GM23338 (cell line): ENCODE results near the gene ELL2. TPM values are rescaled to one million over a fixed set of nuclear protein-coding genes. Genes with fewer than 3 reads are reported as not detected.

ENCODE experiments used
- ATAC-seq: fragments of 200-7000 bp; cut with Tn5 transposase; 3 replicates; pipeline ENCODE4 v1.9.1; 2020
- DNase-seq: peaks from one replicate; pipeline ENCODE4 v3.0.0-alpha.2; 2015; ENCODE audit warnings: low spot score
- H2AFZ ChIP-seq: fragments of 200-600 bp; sonication (generic); 2 replicates; pipeline ENCODE4 v1.8.0; 2016; ENCODE audit warnings: antibody characterized with exemption, mild to moderate bottlenecking, moderate library complexity
- H3F3A ChIP-seq: fragments of 200-600 bp; sonication (generic); replicated peaks from 2 replicates; pipeline ENCODE4 v1.8.0; 2017; ENCODE audit warnings: antibody characterized with exemption, mixed run types, low read depth
- H3K27ac ChIP-seq: fragments of 200-600 bp; sonication (generic); 2 replicates; pipeline ENCODE4 v1.6.1; 2016; ENCODE audit warnings: low read depth
- H3K27me3 ChIP-seq: fragments of 200-600 bp; sonication (generic); 2 replicates; pipeline ENCODE4 v1.8.0; 2016; ENCODE audit warnings: mild to moderate bottlenecking, mixed run types, moderate library complexity; ENCODE audit not compliant: insufficient read depth
- H3K36me3 ChIP-seq: fragments of 200-600 bp; sonication (generic); 2 replicates; pipeline ENCODE4 v1.8.0; 2016; ENCODE audit warnings: mild to moderate bottlenecking; ENCODE audit not compliant: insufficient read depth
- H3K4me1 ChIP-seq: fragments of 200-600 bp; sonication (generic); 2 replicates; pipeline ENCODE4 v1.8.0; 2016; ENCODE audit warnings: mild to moderate bottlenecking, moderate library complexity; ENCODE audit not compliant: insufficient read depth
- H3K4me2 ChIP-seq: fragments of 200-600 bp; sonication (generic); 2 replicates; pipeline ENCODE4 v1.7.1; 2017; ENCODE audit warnings: mixed run types
- H3K4me3 ChIP-seq: fragments of 200-600 bp; sonication (generic); 2 replicates; pipeline ENCODE4 v1.6.1; 2016; ENCODE audit warnings: mixed run types
- H3K79me2 ChIP-seq: fragments of 200-600 bp; sonication (generic); replicated peaks from 2 replicates; pipeline ENCODE4 v1.8.0; 2017; ENCODE audit warnings: mild to moderate bottlenecking; ENCODE audit not compliant: insufficient read depth
- H3K9me2 ChIP-seq: fragments of 200-600 bp; sonication (generic); 2 replicates; pipeline ENCODE4 v1.8.0; 2017; ENCODE audit not compliant: insufficient read depth
- H4K20me1 ChIP-seq: fragments of 200-600 bp; sonication (generic); replicated peaks from 2 replicates; pipeline ENCODE4 v1.8.0; 2017; ENCODE audit warnings: mild to moderate bottlenecking; ENCODE audit not compliant: insufficient read depth
- H3K27ac Mint-ChIP-seq: 2 replicates; pipeline ENCODE4 v1.8.0; 2020; ENCODE audit warnings: inconsistent platforms, mild to moderate bottlenecking, moderate library complexity, mixed read lengths
- H3K27me3 Mint-ChIP-seq: 3 replicates; pipeline ENCODE4 v1.8.0; 2022; ENCODE audit warnings: low read depth, mild to moderate bottlenecking, moderate library complexity, mixed read lengths, inconsistent platforms; ENCODE audit not compliant: insufficient read depth, poor library complexity
- H3K36me3 Mint-ChIP-seq: 3 replicates; pipeline ENCODE4 v1.8.0; 2021; ENCODE audit warnings: low read depth, mild to moderate bottlenecking, inconsistent platforms, moderate library complexity, mixed read lengths
- H3K4me1 Mint-ChIP-seq: 3 replicates; pipeline ENCODE4 v1.8.0; 2020; ENCODE audit warnings: mild to moderate bottlenecking, inconsistent platforms, mixed read lengths
- H3K4me3 Mint-ChIP-seq: 3 replicates; pipeline ENCODE4 v1.8.0; 2021; ENCODE audit warnings: moderate library complexity, mild to moderate bottlenecking, inconsistent platforms, mixed read lengths
- H3K9me3 Mint-ChIP-seq: 3 replicates; pipeline ENCODE4 v1.8.0; 2020; ENCODE audit warnings: moderate library complexity, mild to moderate bottlenecking, inconsistent platforms, mixed read lengths
- CREB1 ChIP-seq: fragments of 250-450 bp; sonication (Bioruptor Pico); IDR thresholded peaks from 2 replicates; pipeline ENCODE4 v1.5.0; 2020; ENCODE audit warnings: low read depth, mild to moderate bottlenecking, moderate library complexity
- EZH2 ChIP-seq: fragments of 200-600 bp; sonication (generic); IDR thresholded peaks from one replicate; pipeline ENCODE4 v1.8.0; 2017; ENCODE audit warnings: antibody characterized with exemption, mild to moderate bottlenecking, low read depth; ENCODE audit not compliant: unreplicated experiment
- EZH2phosphoT487 ChIP-seq: fragments of 200-600 bp; sonication (generic); IDR thresholded peaks from one replicate; pipeline ENCODE4 v1.8.1; 2018; ENCODE audit warnings: antibody characterized with exemption; ENCODE audit not compliant: unreplicated experiment
- ZNF331 ChIP-seq: fragments of 250-450 bp; sonication (Bioruptor Pico); IDR thresholded peaks from 2 replicates; pipeline ENCODE4 v1.5.0; 2020; ENCODE audit warnings: low read depth, mild to moderate bottlenecking, moderate library complexity
- polyA plus RNA-seq: library from polyadenylated mRNA; unstranded; fragments of >200 nt; fragmentation: Nextera tagmentation; extraction: Ambion mirVana; gene quantifications from 2 replicates; pipeline ENCODE4 v1.2.1, GENCODE V29; 2016
- total RNA-seq: library from RNA; depleted of rRNA; stranded (reverse); fragments of >200 nt; shearing (Covaris generic); gene quantifications from 2 replicates; pipeline ENCODE4 v1.2.3, GENCODE V29; 2014
- TF ChIP-seq, protein P1 (sequence below): IDR thresholded peaks from one replicate; pipeline ENCODE4 v1.6.1; 2018; ENCODE audit warnings: antibody characterized with exemption; ENCODE audit not compliant: unreplicated experiment
- TF ChIP-seq, protein P2 (sequence below), 2 experiments: fragments of 200-600 bp in 1 of 2; sonication (generic) in 1 of 2; conservative IDR thresholded peaks; 2 replicates each; pipeline versions ENCODE4 v1.5.1 to v1.6.1; 2016 to 2017; ENCODE audit warnings: antibody characterized with exemption in 2 of 2, low read depth in 2 of 2, mild to moderate bottlenecking in 2 of 2, moderate library complexity in 1 of 2

ELL2 gene
- total and polyA plus RNA-seq, 2 experiments from 2014 or later, result 7.4 to 32.6 TPM

DNA sequence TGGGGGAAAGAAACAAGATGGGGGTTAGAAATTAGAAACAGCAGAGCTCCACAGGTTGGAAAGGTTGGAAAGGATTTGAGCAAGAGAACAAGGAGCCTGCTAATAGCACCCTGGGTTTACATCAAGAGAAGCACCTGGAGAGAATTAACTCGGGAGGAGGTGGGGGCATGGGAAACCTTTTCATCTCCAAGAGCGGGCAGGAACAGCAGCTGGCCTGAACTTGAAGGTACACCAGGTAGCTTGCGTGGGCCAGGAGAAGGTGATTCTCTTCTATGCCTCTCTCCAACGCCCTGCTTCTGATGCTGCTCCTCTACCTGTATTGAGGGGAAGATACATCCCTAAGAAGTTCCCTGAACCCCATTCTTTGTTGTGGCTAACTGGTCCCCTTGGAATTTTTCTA, 102.0 kb downstream of the ELL2 start:
- no peaks in the 10 kb centered on the region for H3K36me3 Mint-ChIP-seq
- Histone ChIP-seq H3K4me2 (0 out of 2 replicates have a peak overlapping the region, but pooled peaks have one; percentile 6), H3K27me3 (no peaks in the 10 kb centered on the region), H3F3A (no peaks in the 10 kb centered on the region), H2AFZ (no peak overlapping the region), H3K36me3 (no peaks in the 10 kb centered on the region), H3K4me1 (no peaks in the 10 kb centered on the region; the same call in 1 of the 2 replicates), H4K20me1 (no peaks in the 10 kb centered on the region), H3K4me3 (no peak overlapping the region), H3K9me2 (no peaks in the 10 kb centered on the region), H3K79me2 (no peaks in the 10 kb centered on the region), H3K27ac (no peak overlapping the region)
- ATAC-seq (no peak), DNase-seq (no peak)
- peaks cover 7% of the 10 kb centered on the region for H3K27me3 Mint-ChIP-seq
- peaks cover 24% of the 10 kb centered on the region for H3K4me1 Mint-ChIP-seq
- peak overlapping the region; percentile 15 for H3K27ac Mint-ChIP-seq
- H3K9me3 Mint-ChIP-seq, result no peaks in the 10 kb centered on the region
- TF ChIP-seq, protein P1, sequence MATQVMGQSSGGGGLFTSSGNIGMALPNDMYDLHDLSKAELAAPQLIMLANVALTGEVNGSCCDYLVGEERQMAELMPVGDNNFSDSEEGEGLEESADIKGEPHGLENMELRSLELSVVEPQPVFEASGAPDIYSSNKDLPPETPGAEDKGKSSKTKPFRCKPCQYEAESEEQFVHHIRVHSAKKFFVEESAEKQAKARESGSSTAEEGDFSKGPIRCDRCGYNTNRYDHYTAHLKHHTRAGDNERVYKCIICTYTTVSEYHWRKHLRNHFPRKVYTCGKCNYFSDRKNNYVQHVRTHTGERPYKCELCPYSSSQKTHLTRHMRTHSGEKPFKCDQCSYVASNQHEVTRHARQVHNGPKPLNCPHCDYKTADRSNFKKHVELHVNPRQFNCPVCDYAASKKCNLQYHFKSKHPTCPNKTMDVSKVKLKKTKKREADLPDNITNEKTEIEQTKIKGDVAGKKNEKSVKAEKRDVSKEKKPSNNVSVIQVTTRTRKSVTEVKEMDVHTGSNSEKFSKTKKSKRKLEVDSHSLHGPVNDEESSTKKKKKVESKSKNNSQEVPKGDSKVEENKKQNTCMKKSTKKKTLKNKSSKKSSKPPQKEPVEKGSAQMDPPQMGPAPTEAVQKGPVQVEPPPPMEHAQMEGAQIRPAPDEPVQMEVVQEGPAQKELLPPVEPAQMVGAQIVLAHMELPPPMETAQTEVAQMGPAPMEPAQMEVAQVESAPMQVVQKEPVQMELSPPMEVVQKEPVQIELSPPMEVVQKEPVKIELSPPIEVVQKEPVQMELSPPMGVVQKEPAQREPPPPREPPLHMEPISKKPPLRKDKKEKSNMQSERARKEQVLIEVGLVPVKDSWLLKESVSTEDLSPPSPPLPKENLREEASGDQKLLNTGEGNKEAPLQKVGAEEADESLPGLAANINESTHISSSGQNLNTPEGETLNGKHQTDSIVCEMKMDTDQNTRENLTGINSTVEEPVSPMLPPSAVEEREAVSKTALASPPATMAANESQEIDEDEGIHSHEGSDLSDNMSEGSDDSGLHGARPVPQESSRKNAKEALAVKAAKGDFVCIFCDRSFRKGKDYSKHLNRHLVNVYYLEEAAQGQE, result no peak
- TF ChIP-seq ZNF331, result no peak
- no peak for TF ChIP-seq CREB1 (CRISPR knock-in tag)
- TF ChIP-seq EZH2, result no peak
- TF ChIP-seq EZH2phosphoT487, result no peak
- no peak overlapping the region for H3K4me3 Mint-ChIP-seq

DNA sequence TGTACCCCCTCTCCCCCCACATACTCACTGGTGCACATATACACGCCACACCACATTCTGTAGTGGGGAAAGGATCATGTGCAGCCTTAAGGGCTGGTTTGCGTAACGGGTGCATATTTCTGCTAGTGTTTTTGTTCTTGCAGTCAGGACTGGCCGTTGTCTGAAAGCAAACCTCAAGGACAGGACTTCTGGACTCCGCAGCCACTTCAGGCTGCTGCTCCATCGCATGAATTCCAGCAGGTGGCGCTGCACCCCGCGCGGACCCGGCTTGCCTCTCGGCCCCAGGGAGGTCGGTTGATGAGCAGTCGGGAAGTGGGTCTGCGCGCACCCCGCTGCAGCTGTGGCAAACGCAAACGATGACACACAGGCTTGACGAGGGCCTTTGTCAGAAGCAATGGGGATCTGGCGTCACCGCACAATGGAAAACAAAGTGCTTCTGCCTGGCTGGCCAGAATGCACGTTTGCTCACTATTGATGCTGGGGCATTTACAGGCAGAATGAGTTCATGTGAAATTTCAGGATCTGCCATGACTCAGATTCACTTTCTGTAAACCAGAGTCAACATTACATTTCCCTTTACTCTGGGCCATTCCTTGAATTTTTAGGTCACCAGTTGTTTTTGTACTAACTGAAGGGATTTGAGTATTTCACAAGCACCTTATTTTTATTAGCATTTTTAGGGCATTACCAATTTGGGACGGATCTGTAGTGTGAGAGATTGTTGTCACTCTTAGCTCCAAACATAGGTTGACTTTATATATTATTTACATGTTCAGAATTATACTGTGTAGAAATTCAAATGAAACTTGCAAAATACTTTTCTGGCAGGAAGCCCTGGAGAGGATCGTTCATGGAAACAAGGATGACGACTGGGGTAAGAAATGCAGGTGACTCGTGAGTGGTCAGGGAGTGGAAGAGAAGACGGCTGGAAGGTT, 102.7 kb downstream of the ELL2 start:
- H3K36me3 ChIP-seq, result no peaks in the 10 kb centered on the region
- H3K4me1 Mint-ChIP-seq, result peaks cover 24% of the 10 kb centered on the region
- H3K27ac Mint-ChIP-seq, result peak overlapping the region; percentile 15
- H3K4me3 Mint-ChIP-seq, result peak overlapping the region; percentile 47; the same call in 2 of the 3 replicates
- TF ChIP-seq ZNF331 (no peak), CREB1 (CRISPR knock-in tag) (peak; percentile 84), EZH2 (no peak)
- TF ChIP-seq, protein P2, sequence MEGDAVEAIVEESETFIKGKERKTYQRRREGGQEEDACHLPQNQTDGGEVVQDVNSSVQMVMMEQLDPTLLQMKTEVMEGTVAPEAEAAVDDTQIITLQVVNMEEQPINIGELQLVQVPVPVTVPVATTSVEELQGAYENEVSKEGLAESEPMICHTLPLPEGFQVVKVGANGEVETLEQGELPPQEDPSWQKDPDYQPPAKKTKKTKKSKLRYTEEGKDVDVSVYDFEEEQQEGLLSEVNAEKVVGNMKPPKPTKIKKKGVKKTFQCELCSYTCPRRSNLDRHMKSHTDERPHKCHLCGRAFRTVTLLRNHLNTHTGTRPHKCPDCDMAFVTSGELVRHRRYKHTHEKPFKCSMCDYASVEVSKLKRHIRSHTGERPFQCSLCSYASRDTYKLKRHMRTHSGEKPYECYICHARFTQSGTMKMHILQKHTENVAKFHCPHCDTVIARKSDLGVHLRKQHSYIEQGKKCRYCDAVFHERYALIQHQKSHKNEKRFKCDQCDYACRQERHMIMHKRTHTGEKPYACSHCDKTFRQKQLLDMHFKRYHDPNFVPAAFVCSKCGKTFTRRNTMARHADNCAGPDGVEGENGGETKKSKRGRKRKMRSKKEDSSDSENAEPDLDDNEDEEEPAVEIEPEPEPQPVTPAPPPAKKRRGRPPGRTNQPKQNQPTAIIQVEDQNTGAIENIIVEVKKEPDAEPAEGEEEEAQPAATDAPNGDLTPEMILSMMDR (conservative IDR thresholded peaks at IDR 0.05; ENCODE audit: low read depth in 2 of 2), result peak; percentile 89 to 99
- H3K4me1 ChIP-seq, result no peaks in the 10 kb centered on the region; the same call in 1 of the 2 replicates
- peaks cover 7% of the 10 kb centered on the region for H3K27me3 Mint-ChIP-seq
- H3K27ac ChIP-seq, result no peak overlapping the region
- DNase-seq (peak; percentile 88), ATAC-seq (peak; percentile 96)
- H2AFZ ChIP-seq, result no peak overlapping the region; the same call in 1 of the 2 replicates
- no peak overlapping the region; the same call in 1 of the 2 replicates for H3K4me3 ChIP-seq
- H3K27me3 ChIP-seq, result no peaks in the 10 kb centered on the region
- H3K36me3 Mint-ChIP-seq, result no peaks in the 10 kb centered on the region
- no peaks in the 10 kb centered on the region for H3K9me2 ChIP-seq
- no peaks in the 10 kb centered on the region for H3K9me3 Mint-ChIP-seq
- peak overlapping the region; percentile 6; the same call in 1 of the 2 replicates for H3K4me2 ChIP-seq
- no peaks in the 10 kb centered on the region for H3K79me2 ChIP-seq
- H3F3A ChIP-seq, result no peaks in the 10 kb centered on the region
- no peaks in the 10 kb centered on the region for H4K20me1 ChIP-seq
